Stimulated activated naive B cell treated with anti-CD40 and anti-IgM and Interleukin-4, amounts not matched to agents 10 μg/mL and 1 μg/mL and 100 μg/mL, for 72 hours (primary cell): ENCODE data around the gene PITHD1.
"Not testable (repeated sequence)": the region's sequence is repeated elsewhere in the genome, so short reads cannot be mapped to it uniquely, and the experiment has no call there.

Source experiments
- ATAC-seq, 2 donors: fragments of 150-1000 bp; cut with Tn5 transposase; replicated peaks; 2 replicates each; pipeline ENCODE4 v1.10.0; 2021; ENCODE audit warnings: moderate library complexity in 1 of 2
- DNase-seq: peaks from one replicate; pipeline ENCODE4 v3.0.0; 2021
- H3K27ac Mint-ChIP-seq: one replicate; pipeline ENCODE4 v1.8.0; 2022; ENCODE audit warnings: mild to moderate bottlenecking, mixed read lengths
- H3K27me3 Mint-ChIP-seq, 2 donors: one replicate each; pipeline ENCODE4 v1.8.0; 2022; ENCODE audit warnings: mixed read lengths in 2 of 2
- H3K36me3 Mint-ChIP-seq, 2 donors: one replicate each; pipeline ENCODE4 v1.8.0; 2022; ENCODE audit warnings: mixed read lengths in 2 of 2, mild to moderate bottlenecking in 1 of 2
- H3K4me1 Mint-ChIP-seq, 2 donors: one replicate each; pipeline ENCODE4 v1.8.0; 2022; ENCODE audit warnings: mixed read lengths in 2 of 2, mild to moderate bottlenecking in 1 of 2
- H3K4me3 Mint-ChIP-seq, 2 donors: one replicate each; pipeline ENCODE4 v1.8.0; 2022; ENCODE audit warnings: mild to moderate bottlenecking in 2 of 2, mixed read lengths in 2 of 2, moderate library complexity in 1 of 2
- H3K9me3 Mint-ChIP-seq, 2 donors: one replicate each; pipeline ENCODE4 v1.8.0; 2022; ENCODE audit warnings: mixed read lengths in 2 of 2, mild to moderate bottlenecking in 1 of 2

PITHD1 gene

GRCh38 chr1:23790696-23791515 is 12.7 kb downstream of the PITHD1 start, which contains the start of gene LYPLA2:
Gene LYPLA2 (plus strand): TSS chr1:23791145. CDS start chr1:23792683, 1,538 bp downstream.
- ATAC-seq (peak; percentile 94 to 96), DNase-seq (peak; percentile 83)
- H3K27ac Mint-ChIP-seq, result peak within 1 kb of the TSS; percentile 99
- no peaks in the 10 kb centered on the region for H3K9me3 Mint-ChIP-seq
- peaks cover 21 to 51% of the 10 kb centered on the region in 2 donors for H3K4me1 Mint-ChIP-seq
- no peaks in the 10 kb centered on the region for H3K27me3 Mint-ChIP-seq
- H3K36me3 Mint-ChIP-seq, result peaks cover 40 to 69% of the 10 kb centered on the region in 2 donors
- H3K4me3 Mint-ChIP-seq, result peak within 1 kb of the TSS; percentile 96 to 100

- Mint-ChIP-seq H3K27me3 (no peaks in the 10 kb centered on the region), H3K4me1 (peaks cover 21 to 51% of the 10 kb centered on the region in 2 donors), H3K27ac (peak overlapping the region; percentile 99), H3K9me3 (no peaks in the 10 kb centered on the region), H3K4me3 (peak overlapping the region; percentile 96 to 100), H3K36me3 (peaks cover 37 to 65% of the 10 kb centered on the region in 2 donors)
- DNase-seq, result no peak
- ATAC-seq, result peak; percentile 35 to 37
Measured at GRCh38 chr1:23791516-23792047, 13.4 kb downstream of the PITHD1 start.

- Mint-ChIP-seq H3K27ac (peak overlapping the region; percentile 99), H3K9me3 (no peaks in the 10 kb centered on the region), H3K4me1 (peaks cover 23 to 48% of the 10 kb centered on the region in 2 donors), H3K4me3 (peak overlapping the region; percentile 96 to 100), H3K27me3 (no peaks in the 10 kb centered on the region), H3K36me3 (peaks cover 35 to 60% of the 10 kb centered on the region in 2 donors)
- no peak for DNase-seq
- ATAC-seq, result no peak
Measured at GRCh38 chr1:23792151-23792945, 14.1 kb downstream of the PITHD1 start.

- Mint-ChIP-seq H3K4me3 (peak overlapping the region; percentile 41 to 57), H3K27me3 (no peaks in the 10 kb centered on the region), H3K36me3 (peaks cover 31 to 52% of the 10 kb centered on the region in 2 donors), H3K4me1 (peaks cover 23 to 46% of the 10 kb centered on the region in 2 donors), H3K27ac (peak overlapping the region; percentile 25), H3K9me3 (no peaks in the 10 kb centered on the region)
- ATAC-seq, result no peak
- DNase-seq, result no peak
Measured at GRCh38 chr1:23793018-23793781, 15.0 kb downstream of the PITHD1 start.

GRCh38 chr1:23793861-23794731 is 15.9 kb downstream of the PITHD1 start:
- Mint-ChIP-seq H3K9me3 (no peaks in the 10 kb centered on the region), H3K4me1 (peaks cover 28 to 54% of the 10 kb centered on the region in 2 donors), H3K27me3 (no peaks in the 10 kb centered on the region), H3K4me3 (no peak overlapping the region), H3K27ac (peak overlapping the region; percentile 37), H3K36me3 (peaks cover 33 to 52% of the 10 kb centered on the region in 2 donors)
- DNase-seq (no peak), ATAC-seq (no peak)

GRCh38 chr1:23794732-23795182 is 16.5 kb downstream of the PITHD1 start:
- peaks cover 32 to 60% of the 10 kb centered on the region in 2 donors for H3K4me1 Mint-ChIP-seq
- H3K27ac Mint-ChIP-seq, result peak overlapping the region; percentile 44
- H3K36me3 Mint-ChIP-seq, result peaks cover 33 to 48% of the 10 kb centered on the region in 2 donors
- not testable (repeated sequence) for ATAC-seq, H3K9me3 Mint-ChIP-seq, H3K27me3 Mint-ChIP-seq, DNase-seq, H3K4me3 Mint-ChIP-seq

- DNase-seq, result no peak
- Mint-ChIP-seq H3K36me3 (peaks cover 33 to 47% of the 10 kb centered on the region in 2 donors), H3K9me3 (no peaks in the 10 kb centered on the region), H3K4me3 (no peak overlapping the region), H3K27me3 (no peaks in the 10 kb centered on the region), H3K27ac (peak overlapping the region; percentile 39), H3K4me1 (peaks cover 31 to 53% of the 10 kb centered on the region in 2 donors)
- ATAC-seq, result no peak
Measured at GRCh38 chr1:23795676-23796465, 17.7 kb downstream of the PITHD1 start.

- peaks cover 31 to 41% of the 10 kb centered on the region in 2 donors for H3K36me3 Mint-ChIP-seq
- peak overlapping the region; percentile 43 for H3K27ac Mint-ChIP-seq
- DNase-seq (no peak), ATAC-seq (no peak)
- H3K4me1 Mint-ChIP-seq, result peaks cover 29 to 52% of the 10 kb centered on the region in 2 donors
- no peak overlapping the region for H3K4me3 Mint-ChIP-seq
- H3K9me3 Mint-ChIP-seq, result no peaks in the 10 kb centered on the region
- H3K27me3 Mint-ChIP-seq, result no peaks in the 10 kb centered on the region
Measured at GRCh38 chr1:23796466-23797271, 18.5 kb downstream of the PITHD1 start.

- ATAC-seq, result no peak
- DNase-seq, result no peak
- Mint-ChIP-seq H3K27me3 (no peaks in the 10 kb centered on the region), H3K4me1 (peaks cover 22 to 48% of the 10 kb centered on the region in 2 donors), H3K27ac (no peak overlapping the region), H3K36me3 (peaks cover 31 to 40% of the 10 kb centered on the region in 2 donors), H3K4me3 (no peak overlapping the region), H3K9me3 (no peaks in the 10 kb centered on the region)
Measured at GRCh38 chr1:23797478-23798448, 19.5 kb downstream of the PITHD1 start.

- DNase-seq (no peak), ATAC-seq (no peak)
- Mint-ChIP-seq H3K4me3 (peak overlapping the region in 1 of 2 donors; percentile 95), H3K4me1 (peaks cover 17 to 39% of the 10 kb centered on the region in 2 donors), H3K27ac (peak overlapping the region; percentile 56), H3K36me3 (peaks cover 24 to 39% of the 10 kb centered on the region in 2 donors), H3K27me3 (no peaks in the 10 kb centered on the region), H3K9me3 (no peaks in the 10 kb centered on the region)
Measured at GRCh38 chr1:23798662-23799142, 20.5 kb downstream of the PITHD1 start.

- Mint-ChIP-seq H3K4me1 (peaks cover 17 to 33% of the 10 kb centered on the region in 2 donors), H3K27ac (no peak overlapping the region), H3K36me3 (peaks cover 24 to 41% of the 10 kb centered on the region in 2 donors), H3K27me3 (no peaks in the 10 kb centered on the region), H3K4me3 (peak overlapping the region; percentile 94 to 95), H3K9me3 (no peaks in the 10 kb centered on the region)
- ATAC-seq (no peak), DNase-seq (no peak)
Measured at GRCh38 chr1:23799255-23799569, 21.0 kb downstream of the PITHD1 start.
